Activated naive CD8-positive, alpha-beta T cell treated with anti-CD3 and anti-CD28 coated beads for 36 hours (primary cell): ENCODE measurements around the gene CHTOP. TPM values are rescaled to one million over a fixed set of nuclear protein-coding genes. Genes with fewer than 3 reads are reported as not detected.

Experiments used
- DNase-seq: peaks from one replicate; pipeline ENCODE4 v3.0.0; 2021
- H3K27ac Mint-ChIP-seq: one replicate; pipeline ENCODE4 v1.8.0; 2022; ENCODE audit warnings: mild to moderate bottlenecking, moderate library complexity, mixed read lengths
- H3K27me3 Mint-ChIP-seq: one replicate; pipeline ENCODE4 v1.8.0; 2022; ENCODE audit warnings: mild to moderate bottlenecking, mixed read lengths
- H3K36me3 Mint-ChIP-seq: one replicate; pipeline ENCODE4 v1.8.0; 2021; ENCODE audit warnings: mild to moderate bottlenecking, mixed read lengths
- H3K4me1 Mint-ChIP-seq: one replicate; pipeline ENCODE4 v1.8.0; 2021; ENCODE audit warnings: mixed read lengths
- H3K4me3 Mint-ChIP-seq: one replicate; pipeline ENCODE4 v1.8.0; 2022; ENCODE audit warnings: mild to moderate bottlenecking, moderate library complexity, mixed read lengths
- H3K9me3 Mint-ChIP-seq: one replicate; pipeline ENCODE4 v1.8.0; 2022; ENCODE audit warnings: mixed read lengths
- total RNA-seq, 2 experiments: library from RNA; stranded (reverse); gene quantifications; one replicate each; pipeline ENCODE4 v1.2.3, GENCODE V29; 2021

The CHTOP gene
- total RNA-seq, 2 experiments from 2014 or later: 94.3 to 98.1 TPM

DNA sequence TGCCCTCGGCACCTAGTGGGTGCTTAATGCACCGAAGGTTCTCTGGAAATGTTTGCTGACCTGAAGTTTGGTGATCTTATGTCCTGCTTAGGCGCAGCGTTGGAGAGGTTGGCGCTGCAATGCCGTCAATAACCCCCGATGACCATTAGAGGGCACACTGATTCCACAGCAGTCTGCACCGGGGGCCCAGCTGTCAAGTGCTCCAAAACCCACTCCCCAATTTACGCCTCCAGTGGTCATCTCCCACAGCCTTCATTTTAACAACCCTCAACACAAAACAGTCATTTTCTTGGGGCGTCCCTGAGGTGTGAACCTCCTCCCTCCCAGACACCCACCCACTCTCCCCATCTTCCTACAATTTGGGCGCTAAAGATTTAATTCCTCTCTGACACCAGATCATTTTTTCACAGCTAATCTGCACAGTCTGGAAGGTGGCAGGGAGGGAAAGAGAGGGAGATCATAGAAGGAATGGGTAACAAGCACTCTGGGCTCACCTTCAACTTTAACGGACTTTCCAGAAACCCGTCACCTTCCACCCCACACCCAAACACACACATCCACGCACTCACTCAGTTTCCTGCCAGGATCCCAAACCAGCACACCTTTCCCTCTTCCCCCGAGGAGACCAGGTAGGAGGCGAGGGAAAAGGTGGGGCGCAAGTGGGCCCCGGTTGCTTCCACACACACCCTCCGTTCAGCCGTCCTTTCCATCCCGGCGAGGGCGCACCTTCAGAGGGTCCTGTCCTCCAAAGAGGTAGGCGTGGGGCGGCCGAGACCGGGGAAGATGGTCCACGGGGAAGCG is 44.1 kb downstream of the CHTOP start:
- Mint-ChIP-seq H3K27ac (no peak overlapping the region), H3K9me3 (no peaks in the 10 kb centered on the region), H3K36me3 (no peaks in the 10 kb centered on the region), H3K4me1 (peaks cover 18% of the 10 kb centered on the region), H3K4me3 (peak overlapping the region; percentile 61), H3K27me3 (peaks cover 40% of the 10 kb centered on the region)
- DNase-seq: peak; percentile 39

DNA sequence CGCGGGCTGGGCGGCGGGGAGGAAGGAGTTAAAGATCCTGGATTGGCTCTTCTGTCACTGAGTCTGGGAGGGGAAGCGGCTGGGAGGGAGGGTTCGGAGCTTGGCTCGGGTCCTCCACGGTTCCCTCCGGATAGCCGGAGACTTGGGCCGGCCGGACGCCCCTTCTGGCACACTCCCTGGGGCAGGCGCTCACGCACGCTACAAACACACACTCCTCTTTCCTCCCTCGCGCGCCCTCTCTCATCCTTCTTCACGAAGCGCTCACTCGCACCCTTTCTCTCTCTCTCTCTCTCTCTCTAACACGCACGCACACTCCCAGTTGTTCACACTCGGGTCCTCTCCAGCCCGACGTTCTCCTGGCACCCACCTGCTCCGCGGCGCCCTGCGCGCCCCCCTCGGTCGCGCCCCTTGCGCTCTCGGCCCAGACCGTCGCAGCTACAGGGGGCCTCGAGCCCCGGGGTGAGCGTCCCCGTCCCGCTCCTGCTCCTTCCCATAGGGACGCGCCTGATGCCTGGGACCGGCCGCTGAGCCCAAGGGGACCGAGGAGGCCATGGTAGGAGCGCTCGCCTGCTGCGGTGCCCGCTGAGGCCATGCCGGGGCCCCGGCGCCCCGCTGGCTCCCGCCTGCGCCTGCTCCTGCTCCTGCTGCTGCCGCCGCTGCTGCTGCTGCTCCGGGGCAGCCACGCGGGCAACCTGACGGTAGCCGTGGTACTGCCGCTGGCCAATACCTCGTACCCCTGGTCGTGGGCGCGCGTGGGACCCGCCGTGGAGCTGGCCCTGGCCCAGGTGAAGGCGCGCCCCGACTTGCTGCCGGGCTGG is 44.9 kb downstream of the CHTOP start, which contains the start of gene NPR1:
NPR1 (plus strand) TSS at position 170 of the 818 bp plus-strand sequence; CDS start at position 591, 421 bp downstream.
- peak; percentile 21 for DNase-seq
- H3K36me3 Mint-ChIP-seq: no peaks in the 10 kb centered on the region
- H3K4me3 Mint-ChIP-seq: peak within 1 kb of the TSS; percentile 61
- peaks cover 18% of the 10 kb centered on the region for H3K4me1 Mint-ChIP-seq
- H3K27ac Mint-ChIP-seq: no peak within 1 kb of the TSS
- no peaks in the 10 kb centered on the region for H3K9me3 Mint-ChIP-seq
- H3K27me3 Mint-ChIP-seq: peaks cover 40% of the 10 kb centered on the region

DNA sequence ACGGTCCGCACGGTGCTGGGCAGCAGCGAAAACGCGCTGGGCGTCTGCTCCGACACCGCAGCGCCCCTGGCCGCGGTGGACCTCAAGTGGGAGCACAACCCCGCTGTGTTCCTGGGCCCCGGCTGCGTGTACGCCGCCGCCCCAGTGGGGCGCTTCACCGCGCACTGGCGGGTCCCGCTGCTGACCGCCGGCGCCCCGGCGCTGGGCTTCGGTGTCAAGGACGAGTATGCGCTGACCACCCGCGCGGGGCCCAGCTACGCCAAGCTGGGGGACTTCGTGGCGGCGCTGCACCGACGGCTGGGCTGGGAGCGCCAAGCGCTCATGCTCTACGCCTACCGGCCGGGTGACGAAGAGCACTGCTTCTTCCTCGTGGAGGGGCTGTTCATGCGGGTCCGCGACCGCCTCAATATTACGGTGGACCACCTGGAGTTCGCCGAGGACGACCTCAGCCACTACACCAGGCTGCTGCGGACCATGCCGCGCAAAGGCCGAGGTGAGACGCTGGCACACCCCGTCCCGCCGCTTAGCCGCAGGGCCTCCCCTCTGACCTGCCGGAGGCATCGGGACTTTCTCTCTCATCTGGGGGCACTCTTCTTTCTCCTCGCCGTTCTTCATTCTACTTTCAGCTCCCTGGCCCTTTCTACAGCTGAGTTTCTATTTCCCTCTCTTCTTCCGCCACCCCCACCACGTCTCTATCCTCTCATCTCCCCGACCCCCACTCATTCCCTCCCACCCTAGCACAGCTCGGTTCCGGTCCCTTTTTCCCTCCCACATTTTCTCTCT is 45.7 kb downstream of the CHTOP start:
- H3K27me3 Mint-ChIP-seq: peaks cover 40% of the 10 kb centered on the region
- no peaks in the 10 kb centered on the region for H3K9me3 Mint-ChIP-seq

DNA sequence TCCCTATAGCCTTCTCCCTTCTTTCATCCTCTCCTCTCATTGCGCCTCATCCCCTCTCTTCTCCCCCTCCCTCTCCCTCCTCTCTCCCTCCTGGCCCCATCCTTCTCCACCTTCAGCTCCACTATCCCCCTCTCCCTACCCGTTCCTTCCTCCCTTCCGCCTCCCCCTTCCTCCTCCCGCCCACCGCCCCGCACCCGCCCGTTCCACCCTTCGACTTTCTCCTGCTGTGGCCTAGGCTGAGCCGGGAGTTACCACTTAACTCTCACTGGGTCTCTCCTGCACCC is 46.2 kb downstream of the CHTOP start:
- Mint-ChIP-seq H3K27ac (no peak overlapping the region), H3K27me3 (peaks cover 42% of the 10 kb centered on the region), H3K9me3 (no peaks in the 10 kb centered on the region), H3K4me1 (peaks cover 18% of the 10 kb centered on the region), H3K4me3 (no peak overlapping the region), H3K36me3 (no peaks in the 10 kb centered on the region)
- no peak for DNase-seq

More for the DNA sequence above, 45.7 kb downstream of the CHTOP start:
- Mint-ChIP-seq H3K4me1 (peaks cover 18% of the 10 kb centered on the region), H3K27ac (no peak overlapping the region), H3K4me3 (peak overlapping the region; percentile 60), H3K36me3 (no peaks in the 10 kb centered on the region)
- peak; percentile 34 for DNase-seq

GRCh38 chr1:153682730-153683129 is 48.9 kb downstream of the CHTOP start:
- no peak overlapping the region for H3K27ac Mint-ChIP-seq
- H3K4me1 Mint-ChIP-seq: peaks cover 15% of the 10 kb centered on the region
- no peak overlapping the region for H3K4me3 Mint-ChIP-seq
- no peak for DNase-seq
- no peaks in the 10 kb centered on the region for H3K9me3 Mint-ChIP-seq
- peaks cover 37% of the 10 kb centered on the region for H3K27me3 Mint-ChIP-seq
- no peaks in the 10 kb centered on the region for H3K36me3 Mint-ChIP-seq

GRCh38 chr1:153683854-153684253 is 50.0 kb downstream of the CHTOP start:
- H3K9me3 Mint-ChIP-seq: no peaks in the 10 kb centered on the region
- H3K36me3 Mint-ChIP-seq: no peaks in the 10 kb centered on the region
- H3K4me3 Mint-ChIP-seq: no peak overlapping the region
- peaks cover 25% of the 10 kb centered on the region for H3K27me3 Mint-ChIP-seq
- H3K4me1 Mint-ChIP-seq: peaks cover 6% of the 10 kb centered on the region
- no peak for DNase-seq
- no peak overlapping the region for H3K27ac Mint-ChIP-seq

DNA sequence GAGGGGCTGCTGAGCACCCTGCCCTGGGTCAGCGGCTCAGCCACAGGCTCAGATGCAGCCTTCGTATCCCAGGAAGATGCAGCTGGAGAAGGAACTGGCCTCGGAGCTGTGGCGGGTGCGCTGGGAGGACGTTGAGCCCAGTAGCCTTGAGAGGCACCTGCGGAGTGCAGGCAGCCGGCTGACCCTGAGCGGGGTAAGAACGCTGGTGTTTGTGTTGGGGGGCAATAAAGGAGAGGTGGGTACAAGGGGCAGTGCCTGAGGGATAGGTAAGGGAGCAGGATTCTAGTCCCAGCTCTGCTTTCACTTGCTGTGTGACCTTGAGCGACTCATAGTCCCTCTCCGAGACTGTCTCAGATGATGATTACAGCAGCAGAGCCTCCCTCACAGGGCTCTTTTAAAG is 51.0 kb downstream of the CHTOP start:
- Mint-ChIP-seq H3K4me1 (peaks cover 4% of the 10 kb centered on the region), H3K4me3 (no peak overlapping the region), H3K27ac (no peak overlapping the region), H3K36me3 (no peaks in the 10 kb centered on the region), H3K27me3 (peaks cover 21% of the 10 kb centered on the region), H3K9me3 (no peaks in the 10 kb centered on the region)
- DNase-seq: no peak

GRCh38 chr1:153685544-153686340 is 51.9 kb downstream of the CHTOP start:
- H3K9me3 Mint-ChIP-seq: no peaks in the 10 kb centered on the region
- no peak for DNase-seq
- no peak overlapping the region for H3K4me3 Mint-ChIP-seq
- H3K27ac Mint-ChIP-seq: no peak overlapping the region
- no peaks in the 10 kb centered on the region for H3K36me3 Mint-ChIP-seq
- peaks cover 13% of the 10 kb centered on the region for H3K27me3 Mint-ChIP-seq
- peaks cover 5% of the 10 kb centered on the region for H3K4me1 Mint-ChIP-seq

GRCh38 chr1:153687346-153688125 is 53.7 kb downstream of the CHTOP start:
- H3K27me3 Mint-ChIP-seq: peaks cover 4% of the 10 kb centered on the region
- H3K27ac Mint-ChIP-seq: no peak overlapping the region
- H3K4me1 Mint-ChIP-seq: peaks cover 10% of the 10 kb centered on the region
- no peak overlapping the region for H3K4me3 Mint-ChIP-seq
- no peak for DNase-seq
- H3K36me3 Mint-ChIP-seq: no peaks in the 10 kb centered on the region
- H3K9me3 Mint-ChIP-seq: no peaks in the 10 kb centered on the region

DNA sequence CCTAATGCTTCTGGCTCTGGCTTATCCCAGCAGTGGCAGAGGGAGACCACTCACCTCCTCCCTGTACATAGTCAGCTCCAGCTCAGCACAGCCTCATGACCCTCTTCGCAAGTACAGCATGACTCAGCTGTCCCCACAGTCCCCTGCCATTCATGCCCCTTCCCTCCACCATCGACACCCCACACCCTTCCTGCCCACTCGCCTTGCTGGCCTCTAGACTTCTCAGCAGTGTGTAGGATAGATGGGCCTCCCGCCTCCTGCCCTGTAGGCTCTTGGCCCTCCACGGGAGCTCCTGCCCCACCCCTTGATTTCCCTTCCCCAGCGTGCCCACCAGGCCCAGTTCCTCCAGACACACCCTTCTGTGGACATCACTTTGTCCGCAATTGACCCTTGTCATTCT is 54.4 kb downstream of the CHTOP start:
- peaks cover 10% of the 10 kb centered on the region for H3K4me1 Mint-ChIP-seq
- H3K9me3 Mint-ChIP-seq: no peaks in the 10 kb centered on the region
- no peak overlapping the region for H3K27ac Mint-ChIP-seq
- no peak for DNase-seq
- H3K36me3 Mint-ChIP-seq: no peaks in the 10 kb centered on the region
- no peak overlapping the region for H3K4me3 Mint-ChIP-seq
- H3K27me3 Mint-ChIP-seq: peaks cover 4% of the 10 kb centered on the region

DNA sequence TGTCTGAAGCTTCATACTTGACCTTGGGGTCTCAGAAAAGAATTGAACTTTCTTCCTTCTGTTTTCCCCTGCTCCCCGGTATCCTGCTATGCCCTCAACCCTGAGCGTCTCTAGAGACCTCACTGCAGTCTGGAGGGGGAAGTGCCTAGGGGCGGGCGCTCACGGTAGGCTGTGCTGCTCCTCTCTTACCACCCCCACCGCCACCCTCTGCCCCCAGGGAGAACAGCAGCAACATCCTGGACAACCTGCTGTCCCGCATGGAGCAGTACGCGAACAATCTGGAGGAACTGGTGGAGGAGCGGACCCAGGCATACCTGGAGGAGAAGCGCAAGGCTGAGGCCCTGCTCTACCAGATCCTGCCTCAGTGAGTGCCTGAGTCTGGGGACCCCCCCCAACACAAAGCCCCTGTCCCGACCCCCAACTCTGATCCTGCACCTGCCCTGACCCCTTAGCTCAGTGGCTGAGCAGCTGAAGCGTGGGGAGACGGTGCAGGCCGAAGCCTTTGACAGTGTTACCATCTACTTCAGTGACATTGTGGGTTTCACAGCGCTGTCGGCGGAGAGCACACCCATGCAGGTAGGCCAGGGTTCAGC is 55.0 kb downstream of the CHTOP start:
- Mint-ChIP-seq H3K27me3 (peaks cover 4% of the 10 kb centered on the region), H3K4me1 (peaks cover 10% of the 10 kb centered on the region), H3K36me3 (no peaks in the 10 kb centered on the region), H3K27ac (no peak overlapping the region), H3K4me3 (no peak overlapping the region), H3K9me3 (no peaks in the 10 kb centered on the region)
- no peak for DNase-seq

DNA sequence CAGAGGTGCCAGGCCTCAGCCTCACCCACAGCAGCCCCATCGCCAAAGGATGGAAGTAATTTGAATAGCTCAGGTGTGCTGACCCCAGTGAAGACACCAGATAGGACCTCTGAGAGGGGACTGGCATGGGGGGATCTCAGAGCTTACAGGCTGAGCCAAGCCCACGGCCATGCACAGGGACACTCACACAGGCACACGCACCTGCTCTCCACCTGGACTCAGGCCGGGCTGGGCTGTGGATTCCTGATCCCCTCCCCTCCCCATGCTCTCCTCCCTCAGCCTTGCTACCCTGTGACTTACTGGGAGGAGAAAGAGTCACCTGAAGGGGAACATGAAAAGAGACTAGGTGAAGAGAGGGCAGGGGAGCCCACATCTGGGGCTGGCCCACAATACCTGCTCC is 59.6 kb downstream of the CHTOP start:
- no peaks in the 10 kb centered on the region for H3K27me3 Mint-ChIP-seq

More for the DNA sequence above, 59.6 kb downstream of the CHTOP start:
- no peak overlapping the region for H3K4me3 Mint-ChIP-seq
- H3K36me3 Mint-ChIP-seq: no peaks in the 10 kb centered on the region
- H3K9me3 Mint-ChIP-seq: no peaks in the 10 kb centered on the region
- H3K4me1 Mint-ChIP-seq: peaks cover 12% of the 10 kb centered on the region
- H3K27ac Mint-ChIP-seq: no peak overlapping the region
- no peak for DNase-seq
